SK-N-SH (cell line): ENCODE measurements around the gene PANK3.

Experiments
- JUND ChIP-seq: IDR thresholded peaks from 2 replicates; pipeline ENCODE4 v1.4.0; 2012
- POLR2AphosphoS5 ChIP-seq: IDR thresholded peaks from 2 replicates; pipeline ENCODE4 v1.6.1; 2012; ENCODE audit warnings: low read depth, low read length

DNA sequence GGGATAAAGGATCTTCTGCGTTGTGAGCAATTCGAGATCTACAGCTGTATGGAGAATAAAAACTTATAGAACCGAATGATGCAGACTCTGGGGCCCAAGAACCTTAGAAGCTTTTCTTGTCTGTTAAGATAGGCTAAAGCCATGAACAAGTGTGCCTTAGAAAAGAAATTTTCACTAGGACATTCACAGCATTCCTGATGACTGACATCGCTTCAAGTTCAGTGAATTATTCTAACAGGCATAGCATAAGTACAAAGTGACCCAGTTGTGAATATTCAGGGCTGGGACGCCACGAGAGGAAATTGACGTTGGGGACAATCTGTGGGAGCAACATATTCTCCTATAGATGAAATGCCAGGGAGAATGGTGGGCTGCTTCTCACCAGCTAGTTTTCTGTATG is 32.0 kb upstream of the PANK3 start:
- no peak for TF ChIP-seq POLR2AphosphoS5
- no peak for TF ChIP-seq JUND
